HUES64 (cell line): ENCODE data around the gene DIPK1A.

ENCODE experiments used
- H3K27ac ChIP-seq: 2 replicates; pipeline ENCODE4 v1.7.0; 2013; ENCODE audit warnings: low read depth, low read length, inconsistent platforms
- H3K27me3 ChIP-seq: 2 replicates; pipeline ENCODE4 v1.6.1; 2013; ENCODE audit warnings: mild to moderate bottlenecking, low read length; ENCODE audit not compliant: insufficient read depth
- H3K36me3 ChIP-seq: 2 replicates; pipeline ENCODE4 v1.6.1; 2013; ENCODE audit warnings: mild to moderate bottlenecking, low read length; ENCODE audit not compliant: insufficient read depth
- H3K4me1 ChIP-seq: 2 replicates; pipeline ENCODE4 v1.6.1; 2013; ENCODE audit warnings: mild to moderate bottlenecking, low read length, moderate library complexity; ENCODE audit not compliant: insufficient read depth
- H3K4me3 ChIP-seq: 2 replicates; pipeline ENCODE4 v1.5.1; 2013; ENCODE audit warnings: mild to moderate bottlenecking, low read length, moderate library complexity
- H3K9ac ChIP-seq: 2 replicates; pipeline ENCODE4 v1.6.1; 2013; ENCODE audit warnings: mild to moderate bottlenecking, low read depth, low read length
- H3K9me3 ChIP-seq: 2 replicates; pipeline ENCODE4 v1.6.1; 2013; ENCODE audit warnings: low read depth, low read length; ENCODE audit not compliant: insufficient read depth
- WGBS: fragments of 150-250, 120-280 bp; methylation state at CpG from one replicate; pipeline ENCODE4 v1.1.7; 2013; ENCODE audit warnings: missing lambda C conversion rate; 5-methylcytosine and 5-hydroxymethylcytosine counted together

The DIPK1A gene

DNA sequence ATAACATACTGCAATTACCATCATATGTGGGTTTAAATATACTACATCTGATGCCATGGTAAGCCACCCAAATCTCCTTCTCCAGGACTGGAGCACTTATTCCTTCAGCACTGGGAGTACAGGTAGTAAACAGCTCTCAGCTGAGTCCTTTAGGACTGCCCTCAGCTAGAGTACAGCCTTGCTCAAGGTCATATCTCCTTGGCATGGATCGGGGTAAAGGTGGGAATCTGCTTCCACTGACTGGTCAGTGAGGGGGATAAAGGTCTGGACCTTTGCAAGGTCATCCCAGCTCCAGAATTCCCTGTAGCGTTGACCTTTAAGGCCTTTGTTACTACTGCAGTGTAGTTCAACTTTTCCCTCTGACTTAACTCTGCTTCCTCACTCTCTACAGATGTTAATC lies 90.7 kb downstream of the DIPK1A start:
- no peak overlapping the region for H3K27ac ChIP-seq
- no peaks in the 10 kb centered on the region for H3K9me3 ChIP-seq
- no peak overlapping the region for H3K4me3 ChIP-seq
- no peaks in the 10 kb centered on the region for H3K27me3 ChIP-seq
- no peaks in the 10 kb centered on the region for H3K4me1 ChIP-seq
- H3K9ac ChIP-seq: no peak overlapping the region
- WGBS: 93% methylated on average over 2 of the region's 2 CpGs
- no peaks in the 10 kb centered on the region for H3K36me3 ChIP-seq

DNA sequence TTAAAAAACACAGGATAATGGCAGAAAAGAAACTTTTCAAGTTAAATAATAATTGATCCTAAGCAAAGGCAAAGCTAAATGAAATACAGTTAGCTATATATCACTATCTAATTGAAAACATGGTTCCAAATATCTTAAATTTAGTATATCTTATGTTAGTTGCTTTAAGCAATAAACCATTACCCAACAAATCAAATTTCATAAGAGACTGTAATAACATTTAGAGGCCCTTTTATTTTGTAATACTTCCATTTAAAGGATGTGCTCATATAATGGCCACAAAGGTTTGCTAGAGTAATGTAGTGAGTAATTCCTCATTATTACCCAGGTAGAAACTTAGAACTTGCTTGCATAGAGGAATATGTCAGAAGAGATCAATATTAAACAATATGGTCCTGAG lies 97.1 kb downstream of the DIPK1A start:
- Histone ChIP-seq H3K4me1 (no peaks in the 10 kb centered on the region), H3K9me3 (no peaks in the 10 kb centered on the region), H3K4me3 (no peak overlapping the region), H3K27ac (no peak overlapping the region), H3K9ac (no peak overlapping the region), H3K36me3 (no peaks in the 10 kb centered on the region), H3K27me3 (no peaks in the 10 kb centered on the region)

DNA sequence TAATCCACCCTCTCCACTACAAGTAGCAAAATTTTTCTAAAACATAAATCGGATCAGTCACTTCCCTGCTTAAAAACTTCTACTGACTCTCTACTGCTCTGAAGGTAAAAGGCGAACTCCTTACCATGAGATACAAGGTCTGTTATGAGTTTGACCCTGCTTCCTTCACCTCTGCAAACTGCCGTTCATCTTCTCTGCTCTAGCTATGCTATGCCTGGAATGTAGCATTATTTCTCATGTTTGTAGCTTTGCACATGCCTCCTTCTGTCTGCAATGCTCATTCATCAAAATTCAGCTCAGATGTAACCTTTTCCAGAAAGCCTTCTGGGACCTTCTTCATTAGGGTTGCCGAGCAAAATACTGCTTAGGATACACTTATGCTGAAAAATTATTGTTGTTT lies 98.7 kb downstream of the DIPK1A start:
- no peak overlapping the region for H3K4me3 ChIP-seq
- 88% methylated on average over 4 of the region's 4 CpGs for WGBS
- no peaks in the 10 kb centered on the region for H3K4me1 ChIP-seq
- H3K9ac ChIP-seq: no peak overlapping the region
- no peaks in the 10 kb centered on the region for H3K9me3 ChIP-seq
- no peaks in the 10 kb centered on the region for H3K27me3 ChIP-seq
- no peaks in the 10 kb centered on the region for H3K36me3 ChIP-seq
- H3K27ac ChIP-seq: no peak overlapping the region

DNA sequence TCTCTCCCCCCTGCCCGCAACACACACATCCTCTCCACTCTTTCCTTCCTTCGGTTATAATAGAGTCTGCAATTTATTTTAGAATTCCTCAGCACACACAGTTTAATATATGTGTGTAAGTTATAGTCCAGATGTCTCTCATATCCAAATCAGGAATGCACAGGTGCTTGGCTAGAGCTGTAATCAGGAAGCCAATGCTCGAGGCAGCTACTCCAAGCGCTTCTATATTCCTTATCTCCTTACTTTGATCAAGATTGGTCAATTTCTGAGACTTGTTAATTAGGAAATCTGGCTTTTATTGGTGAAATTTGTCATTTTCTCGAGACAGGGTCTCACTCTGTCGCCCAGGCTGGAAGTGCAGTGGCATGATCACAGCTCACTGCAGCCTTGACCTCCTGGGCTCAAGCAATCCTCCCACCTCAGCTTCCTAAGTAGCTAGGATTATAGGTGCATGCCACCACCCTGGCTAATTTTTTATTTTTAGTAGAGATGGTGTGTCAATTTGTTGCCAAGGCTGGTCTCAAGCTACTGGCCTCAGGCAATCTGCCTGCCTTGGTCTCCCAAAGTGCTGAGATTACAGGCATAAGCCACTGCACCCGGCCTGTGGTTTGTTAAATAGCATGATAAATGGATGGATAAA lies 101.7 kb downstream of the DIPK1A start:
- no peak overlapping the region for H3K9ac ChIP-seq
- no peaks in the 10 kb centered on the region for H3K27me3 ChIP-seq
- H3K9me3 ChIP-seq: no peaks in the 10 kb centered on the region
- H3K36me3 ChIP-seq: no peaks in the 10 kb centered on the region
- no peak overlapping the region for H3K4me3 ChIP-seq
- H3K27ac ChIP-seq: no peak overlapping the region
- 93% methylated on average over 7 of the region's 7 CpGs for WGBS
- H3K4me1 ChIP-seq: no peaks in the 10 kb centered on the region

- Histone ChIP-seq H3K36me3 (no peaks in the 10 kb centered on the region), H3K27ac (no peak overlapping the region), H3K4me3 (no peak overlapping the region), H3K9me3 (no peaks in the 10 kb centered on the region), H3K9ac (no peak overlapping the region), H3K4me1 (no peaks in the 10 kb centered on the region), H3K27me3 (no peaks in the 10 kb centered on the region)
- 56% methylated on average over 12 of the region's 13 CpGs for WGBS
Observed at GRCh38 chr1:92858564-92859399, 102.5 kb downstream of the DIPK1A start.

DNA sequence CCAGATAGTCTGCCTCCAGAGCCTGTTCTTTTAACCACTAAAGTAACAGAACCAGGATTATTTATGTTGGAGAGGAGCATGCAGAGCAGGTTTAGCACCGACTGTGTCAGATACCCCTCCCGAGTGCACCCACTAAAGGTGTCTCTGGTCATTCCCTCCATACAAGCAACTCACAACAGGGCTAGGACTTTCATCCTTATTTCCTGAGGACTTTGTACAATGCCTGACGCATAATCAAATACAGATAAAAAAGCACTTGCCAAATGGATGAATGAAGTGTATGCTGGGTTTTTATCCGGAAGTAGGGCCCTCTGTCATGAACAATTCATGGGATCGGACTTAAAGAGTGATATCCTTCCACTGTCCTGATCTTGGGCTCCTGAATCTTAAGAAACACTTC lies 103.4 kb downstream of the DIPK1A start:
- Histone ChIP-seq H3K27me3 (no peaks in the 10 kb centered on the region), H3K4me1 (no peaks in the 10 kb centered on the region), H3K9me3 (no peaks in the 10 kb centered on the region), H3K9ac (no peak overlapping the region), H3K36me3 (no peaks in the 10 kb centered on the region), H3K27ac (no peak overlapping the region), H3K4me3 (no peak overlapping the region)
- WGBS: 94% methylated on average over 5 of the region's 5 CpGs

GRCh38 chr1:92855236-92855635 lies 106.0 kb downstream of the DIPK1A start:
- H3K36me3 ChIP-seq: no peaks in the 10 kb centered on the region
- no peaks in the 10 kb centered on the region for H3K9me3 ChIP-seq
- no peak overlapping the region for H3K9ac ChIP-seq
- H3K4me3 ChIP-seq: no peak overlapping the region
- no peaks in the 10 kb centered on the region for H3K4me1 ChIP-seq
- H3K27me3 ChIP-seq: no peaks in the 10 kb centered on the region
- H3K27ac ChIP-seq: no peak overlapping the region
- 94% methylated on average over 4 of the region's 4 CpGs for WGBS

DNA sequence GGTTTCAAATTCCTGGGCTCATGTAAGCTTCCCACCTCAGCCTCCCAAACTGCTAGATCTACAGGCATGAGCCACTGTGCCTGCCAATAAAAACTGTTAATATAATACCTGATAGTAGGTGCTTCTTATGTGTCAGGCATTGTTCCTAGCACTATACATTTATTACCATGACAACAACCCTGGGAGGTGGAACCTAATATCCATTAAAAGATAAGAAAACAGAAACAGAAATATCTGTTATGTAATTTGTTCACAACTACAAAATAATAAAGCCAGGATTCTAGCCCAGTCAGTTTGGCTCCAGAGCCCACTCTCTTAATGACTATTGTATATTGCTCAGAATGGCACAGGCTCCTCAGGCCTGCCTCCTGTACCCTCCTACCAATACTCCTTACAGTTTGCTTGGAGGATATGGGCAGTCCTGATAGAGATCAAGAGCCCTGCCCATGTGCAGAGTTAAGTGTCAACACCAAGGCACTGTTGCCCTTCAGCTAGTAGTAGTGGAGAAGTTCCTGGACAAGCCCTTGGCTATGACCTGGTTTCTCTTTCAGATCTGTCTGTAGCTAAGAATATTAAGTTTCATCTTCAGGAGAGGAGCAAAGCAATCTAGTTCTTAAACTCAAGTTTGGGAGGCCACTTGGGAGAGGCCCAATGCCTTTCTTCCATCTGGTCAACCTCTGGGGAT lies 107.0 kb downstream of the DIPK1A start:
- Histone ChIP-seq H3K9ac (no peak overlapping the region), H3K9me3 (no peaks in the 10 kb centered on the region), H3K4me3 (no peak overlapping the region), H3K36me3 (no peaks in the 10 kb centered on the region), H3K27me3 (no peaks in the 10 kb centered on the region), H3K4me1 (no peaks in the 10 kb centered on the region), H3K27ac (no peak overlapping the region)

GRCh38 chr1:92853299-92853698 lies 108.0 kb downstream of the DIPK1A start:
- Histone ChIP-seq H3K27me3 (no peaks in the 10 kb centered on the region), H3K4me1 (no peaks in the 10 kb centered on the region), H3K36me3 (no peaks in the 10 kb centered on the region), H3K27ac (no peak overlapping the region), H3K9me3 (no peaks in the 10 kb centered on the region), H3K9ac (no peak overlapping the region), H3K4me3 (no peak overlapping the region)
- 94% methylated on average over 2 of the region's 2 CpGs for WGBS

DNA sequence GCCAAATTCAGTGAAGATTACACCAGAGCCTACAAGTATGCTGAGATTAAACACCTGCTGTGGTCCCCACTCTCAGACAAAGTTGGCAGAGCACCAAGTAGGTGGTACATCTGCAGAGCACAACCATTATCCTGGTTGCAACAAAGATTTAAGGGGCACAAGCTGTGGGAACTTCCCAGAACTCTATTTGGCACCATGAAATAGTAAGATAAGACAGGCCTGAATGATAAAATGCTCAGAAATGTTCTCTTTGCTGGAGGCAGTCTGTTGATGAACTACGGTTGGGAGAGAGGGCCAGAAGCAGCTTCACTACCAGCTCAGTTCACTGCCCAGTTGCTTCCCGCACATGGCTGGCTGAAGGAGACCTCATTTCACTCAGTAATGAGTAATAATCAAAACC lies 109.5 kb downstream of the DIPK1A start:
- WGBS: 100% methylated on average over 2 of the region's 2 CpGs

GRCh38 chr1:92850019-92850418 lies 111.2 kb downstream of the DIPK1A start:
- Histone ChIP-seq H3K27me3 (no peaks in the 10 kb centered on the region), H3K4me3 (no peak overlapping the region), H3K9ac (no peak overlapping the region), H3K36me3 (no peaks in the 10 kb centered on the region; the same call in 1 of the 2 replicates), H3K4me1 (no peaks in the 10 kb centered on the region), H3K27ac (no peak overlapping the region), H3K9me3 (no peaks in the 10 kb centered on the region)
- WGBS: 94% methylated on average over 3 of the region's 3 CpGs

More for the DNA sequence above, 109.5 kb downstream of the DIPK1A start:
- H3K4me3 ChIP-seq: no peak overlapping the region
- H3K9me3 ChIP-seq: no peaks in the 10 kb centered on the region
- H3K27me3 ChIP-seq: no peaks in the 10 kb centered on the region
- H3K9ac ChIP-seq: no peak overlapping the region
- no peaks in the 10 kb centered on the region for H3K36me3 ChIP-seq
- H3K27ac ChIP-seq: no peak overlapping the region
- no peaks in the 10 kb centered on the region for H3K4me1 ChIP-seq
